Activated effector memory CD4-positive, alpha-beta T cell treated with Interleukin-2 at 50 U/mL for 16 hours (primary cell): ENCODE results near the gene RGS19.
"Not testable (repeated sequence)": the region's sequence is repeated elsewhere in the genome, so short reads cannot be mapped to it uniquely, and the experiment has no call there.

Experiments
- DNase-seq: peaks from one replicate; pipeline ENCODE4 v3.0.0-alpha.2; 2020

Gene RGS19, protein sequence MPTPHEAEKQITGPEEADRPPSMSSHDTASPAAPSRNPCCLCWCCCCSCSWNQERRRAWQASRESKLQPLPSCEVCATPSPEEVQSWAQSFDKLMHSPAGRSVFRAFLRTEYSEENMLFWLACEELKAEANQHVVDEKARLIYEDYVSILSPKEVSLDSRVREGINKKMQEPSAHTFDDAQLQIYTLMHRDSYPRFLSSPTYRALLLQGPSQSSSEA

DNA sequence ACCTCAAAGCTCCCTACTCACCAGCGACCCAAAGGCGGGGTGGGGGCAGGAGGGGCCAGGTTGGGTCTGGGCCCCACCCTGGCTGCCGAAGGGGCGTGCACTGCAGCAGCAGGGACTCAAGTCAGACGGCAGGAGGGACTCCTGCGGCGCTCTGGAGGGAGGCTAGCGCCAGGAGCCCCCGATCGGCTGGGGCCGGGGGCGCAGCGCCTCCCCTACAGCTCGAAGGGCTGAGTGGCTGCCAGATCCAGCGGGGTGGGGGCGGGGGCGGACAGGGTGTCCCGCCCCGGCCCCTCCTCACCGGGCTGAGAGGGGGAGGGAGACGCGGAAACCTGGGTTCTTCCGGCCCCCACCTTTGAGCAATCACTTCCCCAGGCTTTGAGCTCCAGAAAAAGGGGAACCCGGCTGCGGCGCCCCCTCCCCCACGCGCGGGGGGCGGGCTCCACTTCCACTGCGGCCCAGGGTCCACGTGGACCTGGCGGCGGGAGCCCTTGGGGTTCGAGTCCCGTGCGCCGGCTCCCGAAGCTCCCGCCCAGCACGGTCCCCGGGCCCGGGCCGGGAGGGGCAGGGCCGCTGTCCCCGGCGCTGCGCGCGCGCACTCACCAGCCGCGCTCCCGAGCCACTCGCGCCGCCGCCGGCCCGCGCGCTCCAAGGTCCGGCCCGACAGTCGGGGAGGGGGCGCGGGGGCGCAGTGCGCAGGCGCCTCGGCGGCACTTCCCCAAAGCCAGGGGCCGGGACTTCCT lies at the start of gene RGS19:
Gene RGS19, minus strand, starts transcription at position 246 of the 740 bp plus-strand sequence. CDS start 2,632 bp downstream, outside the sequence.
- DNase-seq, result peak; percentile 66

DNA sequence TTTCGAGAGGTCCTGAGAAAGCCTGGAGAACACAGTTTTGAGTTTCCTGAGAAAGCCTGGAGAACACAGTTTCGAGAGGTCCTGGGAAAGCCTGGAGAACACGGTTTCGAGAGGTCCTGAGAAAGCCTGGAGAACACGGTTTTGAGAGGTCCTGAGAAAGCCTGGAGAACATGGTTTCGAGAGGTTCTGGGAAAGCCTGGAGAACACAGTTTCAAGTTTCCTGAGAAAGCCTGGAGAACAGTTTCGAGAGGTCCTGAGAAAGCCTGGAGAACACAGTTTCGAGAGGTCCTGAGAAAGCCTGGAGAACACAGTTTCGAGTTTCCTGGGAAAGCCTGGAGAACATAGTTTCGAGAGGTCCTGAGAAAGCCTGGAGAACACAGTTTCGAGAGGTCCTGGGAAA lies 44.2 kb upstream of the RGS19 start:
- not testable (repeated sequence) for DNase-seq

DNA sequence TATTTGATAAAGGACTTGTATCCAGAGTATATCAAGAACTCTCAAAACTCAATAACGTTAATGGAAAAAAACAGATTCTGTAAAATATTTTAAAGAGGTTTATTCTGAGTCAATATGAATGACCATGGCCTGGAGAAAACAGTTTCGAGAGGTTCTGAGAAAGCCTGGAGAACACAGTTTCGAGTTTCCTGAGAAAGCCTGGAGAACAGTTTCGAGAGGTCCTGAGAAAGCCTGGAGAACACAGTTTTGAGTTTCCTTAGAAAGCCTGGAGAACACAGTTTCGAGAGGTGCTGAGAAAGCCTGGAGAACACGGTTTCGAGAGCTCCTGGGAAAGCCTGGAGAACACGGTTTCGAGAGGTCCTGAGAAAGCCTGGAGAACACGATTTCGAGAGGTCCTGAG lies 43.6 kb upstream of the RGS19 start:
- DNase-seq, result not testable (repeated sequence)

DNA sequence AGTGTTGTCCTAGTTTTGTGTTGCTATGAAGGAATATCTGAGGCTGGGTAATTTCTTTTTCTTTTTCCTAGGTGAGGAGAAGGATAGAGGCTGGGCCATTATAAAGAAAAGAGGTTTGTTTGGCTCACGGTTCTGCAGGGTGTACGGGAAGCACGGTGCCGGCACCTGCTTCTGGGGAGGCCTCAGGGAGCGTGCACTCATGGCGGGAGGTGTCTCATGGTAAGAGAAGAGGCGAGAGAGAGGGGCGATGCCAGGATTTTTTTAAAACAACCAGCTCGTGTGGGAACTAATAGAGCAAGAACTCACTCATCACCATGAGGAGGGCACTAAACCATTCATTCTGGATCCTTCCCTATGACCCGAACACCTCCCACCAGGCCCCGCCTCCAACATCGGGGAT lies 42.3 kb upstream of the RGS19 start:
- no peak for DNase-seq

DNA sequence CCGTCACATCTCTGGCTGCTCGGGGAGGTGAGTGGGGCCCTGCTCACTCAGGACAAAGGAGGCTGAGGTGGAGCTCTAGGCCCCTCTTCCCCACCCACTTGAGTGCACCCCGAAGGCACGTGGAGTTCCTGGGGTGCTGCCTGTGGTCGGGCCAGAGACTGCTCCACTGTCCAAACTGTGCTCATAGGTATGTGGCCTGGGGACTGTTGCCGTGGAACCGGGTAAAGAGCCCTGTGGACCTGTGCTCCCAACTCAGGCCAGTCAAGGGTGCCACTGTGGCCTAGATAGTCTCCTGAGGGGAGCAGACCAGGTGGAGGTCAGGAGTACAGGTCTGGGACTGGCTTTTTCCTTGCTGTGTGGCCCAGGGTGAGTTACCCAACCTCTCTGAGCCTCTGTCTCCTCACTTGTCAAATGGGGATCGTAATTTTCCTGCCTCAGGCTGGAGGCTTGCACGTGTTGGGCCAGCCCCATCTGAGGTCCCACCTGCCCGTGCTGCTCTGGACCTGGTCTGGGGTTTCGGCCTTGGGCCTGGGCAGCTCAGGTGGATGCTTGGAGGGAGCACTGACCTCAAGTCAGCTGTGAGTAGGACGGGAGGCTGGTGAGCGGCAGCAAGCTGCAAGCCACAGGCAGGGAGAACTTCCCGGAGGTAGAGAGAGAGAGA lies 40.5 kb upstream of the RGS19 start:
- no peak for DNase-seq

DNA sequence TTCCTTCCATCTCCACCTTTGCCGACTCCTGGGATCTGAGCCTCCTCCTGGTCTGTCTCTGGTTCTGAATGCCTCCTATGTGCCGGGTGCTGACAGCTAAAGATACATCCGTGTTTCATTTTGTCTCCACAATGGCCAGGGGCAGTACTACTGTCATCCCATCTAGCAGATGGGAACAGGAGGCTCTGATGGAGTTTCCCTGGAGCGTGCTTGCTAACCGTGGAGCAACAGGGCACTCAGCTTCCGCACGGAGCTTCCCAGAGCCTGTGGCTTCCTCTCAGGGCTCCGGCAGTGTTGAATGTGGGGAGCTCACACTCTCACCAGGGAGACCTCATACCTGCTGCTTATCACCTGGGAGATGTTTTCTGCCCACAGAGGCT lies 40.0 kb upstream of the RGS19 start:
- no peak for DNase-seq

DNA sequence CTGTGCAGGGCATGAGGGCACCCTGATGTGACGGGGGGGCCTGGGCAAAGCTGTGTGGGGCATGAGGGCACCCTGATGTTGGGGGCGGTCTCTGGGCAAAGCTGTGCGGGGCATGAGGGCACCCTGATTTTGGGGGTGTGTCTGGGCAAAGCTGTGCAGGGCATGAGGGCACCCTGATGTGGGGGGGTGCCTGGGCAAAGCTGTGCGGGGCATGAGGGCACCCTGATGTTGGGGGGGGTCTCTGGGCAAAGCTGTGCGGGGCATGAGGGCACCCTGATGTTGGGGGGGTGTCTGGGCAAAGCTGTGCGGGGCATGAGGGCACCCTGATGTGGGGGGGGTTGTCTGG lies 38.1 kb upstream of the RGS19 start:
- not testable (repeated sequence) for DNase-seq

DNA sequence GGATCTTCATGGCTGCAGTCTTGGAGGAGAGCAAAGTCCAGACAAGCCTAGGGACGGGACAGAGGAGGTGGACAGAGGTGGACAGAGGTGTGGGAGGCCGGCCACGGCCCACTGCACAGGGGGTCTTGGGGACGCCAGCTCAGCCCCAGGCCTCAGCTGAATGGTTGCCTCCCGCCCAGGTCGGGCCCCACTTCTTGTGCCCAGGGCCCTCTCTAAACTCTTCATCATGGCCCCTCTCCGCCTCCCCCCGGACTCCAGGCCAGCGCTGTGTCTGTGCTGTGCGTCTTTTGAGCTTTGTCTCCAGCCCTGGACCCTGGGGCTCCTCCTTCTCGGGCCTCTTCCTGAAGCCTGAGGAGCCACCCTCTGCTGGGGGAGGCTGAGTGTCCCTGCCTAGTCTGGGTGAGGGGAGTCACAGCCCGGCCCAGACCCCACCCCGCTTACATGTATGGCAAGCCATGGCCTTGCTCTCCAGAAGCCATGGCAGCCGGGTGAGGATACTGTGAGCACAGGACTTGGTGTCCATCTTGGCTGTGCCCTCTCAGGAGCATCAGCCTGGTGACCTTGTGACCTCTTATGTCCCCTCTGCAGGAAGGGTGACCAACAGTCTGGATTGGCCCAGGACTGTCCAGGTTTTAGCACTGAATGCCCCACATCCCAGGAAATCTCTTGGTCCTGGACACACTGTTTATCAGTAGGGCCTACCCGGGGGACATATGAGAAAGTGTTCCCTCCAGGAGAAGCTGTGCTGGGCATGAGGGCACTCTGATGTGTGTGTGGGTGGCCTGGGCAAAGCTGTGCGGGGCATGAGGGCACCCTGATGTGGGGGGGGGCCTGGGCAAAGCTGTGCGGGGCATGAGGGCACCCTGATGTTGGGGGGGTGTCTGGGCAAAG lies 37.5 kb upstream of the RGS19 start:
- no peak for DNase-seq

DNA sequence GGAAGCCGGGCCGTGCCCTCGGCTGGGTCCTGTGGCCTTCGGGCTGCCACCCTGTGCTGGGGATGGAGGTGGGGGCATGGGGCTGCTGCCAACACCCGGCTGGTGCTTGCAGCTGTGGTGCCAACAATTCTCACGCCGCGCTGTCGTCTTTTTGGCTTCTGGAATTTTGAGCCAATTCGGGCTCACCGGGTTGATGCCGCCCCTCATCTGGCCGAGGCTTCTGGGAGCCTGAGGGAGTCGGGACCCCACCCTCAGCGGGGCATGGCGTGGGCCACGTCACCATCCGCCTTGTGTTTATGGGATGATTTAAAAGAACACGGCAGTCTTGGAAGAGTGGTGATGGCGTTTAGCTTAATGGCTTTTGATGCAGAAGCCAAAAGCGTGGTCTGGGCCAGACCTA lies 36.7 kb upstream of the RGS19 start:
- DNase-seq, result no peak

DNA sequence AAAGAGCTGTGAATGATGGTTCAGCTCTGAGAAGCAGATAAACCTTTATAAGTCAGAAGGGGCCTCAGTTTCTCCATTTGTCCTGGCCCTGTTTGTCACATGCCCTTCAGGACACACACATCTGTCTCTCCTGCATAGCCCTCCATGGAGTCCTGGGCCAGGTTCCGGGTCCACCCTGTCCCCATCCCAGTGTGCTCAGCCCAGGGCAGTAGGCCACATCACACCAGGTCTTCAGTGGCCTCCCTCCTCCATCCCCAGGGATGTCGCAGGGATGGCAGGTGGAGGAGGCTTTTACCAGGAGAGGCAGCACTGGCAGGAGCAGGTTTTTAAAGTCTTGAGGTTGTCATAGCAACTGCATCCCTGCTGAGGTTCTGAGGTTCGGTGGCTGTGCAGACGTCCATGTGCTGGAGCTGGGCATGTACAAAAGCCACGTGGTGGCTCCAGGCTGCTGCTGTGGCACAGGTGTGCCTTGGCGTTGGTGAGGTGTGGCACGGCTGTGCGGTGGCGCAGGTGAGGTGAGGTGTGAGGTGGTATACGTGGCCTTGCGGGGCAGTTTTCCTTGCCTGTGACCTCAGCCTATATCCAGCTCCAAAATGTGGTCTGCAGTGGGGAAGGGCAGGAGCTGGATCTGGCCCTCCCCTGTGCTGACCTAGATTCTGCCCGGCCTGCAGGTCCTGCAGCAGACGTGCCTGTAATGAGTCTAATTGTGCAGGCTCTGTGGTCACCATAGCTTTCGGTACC lies 36.0 kb upstream of the RGS19 start:
- no peak for DNase-seq

DNA sequence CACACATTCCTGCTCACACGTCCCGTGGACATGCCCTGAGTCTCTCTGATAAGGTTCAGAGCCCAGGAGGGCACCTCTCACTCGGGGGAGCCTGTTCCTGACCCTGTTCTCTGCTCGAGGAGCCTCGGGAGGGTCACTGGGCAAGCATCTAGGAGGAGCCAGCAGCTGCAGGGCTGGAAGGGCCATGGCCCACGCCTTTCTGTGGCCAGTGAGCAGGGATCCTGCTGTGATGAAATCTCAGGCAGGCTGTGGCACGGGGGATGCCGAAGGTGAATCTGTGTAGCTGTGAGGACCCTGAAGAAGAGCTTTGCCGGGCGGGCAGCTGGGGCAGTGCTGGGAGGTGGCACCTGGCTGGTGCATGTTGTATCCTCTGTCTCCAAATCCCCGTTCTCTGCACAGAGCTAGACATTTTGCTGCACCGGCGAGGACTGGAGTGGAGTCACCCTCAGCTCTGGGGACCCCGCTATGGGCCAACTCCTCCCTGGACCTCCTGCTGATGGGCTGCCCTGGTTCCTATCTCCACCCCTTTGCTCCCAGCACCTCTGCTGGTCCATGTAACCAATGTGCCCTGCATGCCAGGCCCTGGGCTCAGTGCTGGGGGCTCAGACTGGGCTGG lies 35.1 kb upstream of the RGS19 start:
- DNase-seq, result no peak

DNA sequence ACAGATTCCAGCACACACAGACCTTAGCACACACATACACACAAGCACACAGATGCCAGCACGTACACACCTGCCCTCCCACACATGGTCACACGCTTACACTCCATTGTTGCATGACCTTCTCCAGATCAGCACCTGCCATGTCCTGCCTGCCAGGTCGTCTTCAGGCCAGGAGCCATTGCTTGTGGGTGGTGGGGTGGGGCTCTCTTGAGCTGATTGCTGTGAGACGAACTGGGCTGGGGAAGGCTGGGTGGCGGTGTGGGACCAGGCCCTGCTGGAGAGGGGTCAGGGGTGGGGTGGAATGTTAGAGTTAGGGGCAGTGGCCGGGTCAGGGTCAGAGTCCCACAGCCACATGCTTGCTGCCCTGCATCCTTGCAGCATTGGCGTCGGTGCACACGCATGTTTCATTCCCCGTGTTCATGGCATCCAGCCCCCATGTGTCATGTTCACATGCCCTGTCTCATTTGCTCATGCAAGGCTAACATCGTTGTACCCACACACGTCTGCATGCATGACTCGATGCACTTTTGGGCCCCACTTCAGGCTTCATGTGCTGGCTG lies 34.6 kb upstream of the RGS19 start:
- DNase-seq, result no peak

DNA sequence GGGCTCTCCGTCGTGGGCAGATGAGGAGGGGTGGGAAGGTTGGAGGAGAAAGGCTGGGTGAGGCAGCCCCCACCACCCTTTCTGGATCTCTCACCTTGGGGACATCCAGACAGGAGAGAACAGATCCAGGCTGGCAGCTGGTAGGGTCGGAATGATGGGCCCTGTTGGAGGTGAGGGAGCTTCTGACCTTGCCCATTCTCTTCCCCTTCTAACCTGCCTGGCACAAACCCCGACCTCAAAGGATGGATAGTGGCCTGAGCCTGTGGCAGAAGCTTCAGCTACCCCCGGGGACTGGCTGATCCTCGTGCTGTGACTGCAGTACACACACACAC lies 34.1 kb upstream of the RGS19 start:
- DNase-seq, result no peak

DNA sequence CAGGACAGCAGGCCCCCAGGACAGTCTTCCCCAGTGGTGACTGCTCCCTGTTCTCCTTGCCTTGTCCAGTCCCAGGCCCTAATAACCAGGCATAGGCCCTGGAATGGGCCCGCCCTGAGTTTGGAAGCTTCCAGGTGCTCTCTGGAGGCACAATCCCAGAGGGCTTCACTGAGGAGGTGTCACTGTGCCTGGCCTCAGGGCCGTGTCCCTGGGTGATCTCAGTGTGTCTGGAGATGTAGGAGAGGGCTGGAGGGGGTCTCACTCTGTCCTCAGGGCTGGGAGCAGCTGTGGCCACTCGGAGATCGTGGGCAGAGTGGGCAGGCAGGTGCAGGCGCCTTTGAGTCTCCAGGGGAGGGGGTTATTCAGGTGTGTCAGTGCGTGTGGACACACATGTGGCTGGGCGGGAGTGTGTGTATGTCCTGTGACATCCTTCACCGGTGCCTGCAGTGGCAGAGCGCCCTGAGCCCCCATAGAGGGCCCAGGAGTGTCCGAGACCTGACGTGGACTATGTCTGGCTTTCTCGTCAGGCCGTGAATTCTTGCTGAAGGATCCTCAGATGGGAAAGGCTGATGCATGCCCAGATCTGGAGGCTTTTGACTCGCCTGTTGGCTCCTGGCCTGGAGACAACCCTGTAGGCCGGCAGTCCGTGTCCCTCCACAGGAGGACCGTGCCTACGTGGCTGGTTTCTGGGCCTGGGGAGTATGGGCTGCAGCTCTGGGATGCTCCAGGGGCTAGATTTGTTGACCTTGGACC lies 33.5 kb upstream of the RGS19 start:
- no peak for DNase-seq

DNA sequence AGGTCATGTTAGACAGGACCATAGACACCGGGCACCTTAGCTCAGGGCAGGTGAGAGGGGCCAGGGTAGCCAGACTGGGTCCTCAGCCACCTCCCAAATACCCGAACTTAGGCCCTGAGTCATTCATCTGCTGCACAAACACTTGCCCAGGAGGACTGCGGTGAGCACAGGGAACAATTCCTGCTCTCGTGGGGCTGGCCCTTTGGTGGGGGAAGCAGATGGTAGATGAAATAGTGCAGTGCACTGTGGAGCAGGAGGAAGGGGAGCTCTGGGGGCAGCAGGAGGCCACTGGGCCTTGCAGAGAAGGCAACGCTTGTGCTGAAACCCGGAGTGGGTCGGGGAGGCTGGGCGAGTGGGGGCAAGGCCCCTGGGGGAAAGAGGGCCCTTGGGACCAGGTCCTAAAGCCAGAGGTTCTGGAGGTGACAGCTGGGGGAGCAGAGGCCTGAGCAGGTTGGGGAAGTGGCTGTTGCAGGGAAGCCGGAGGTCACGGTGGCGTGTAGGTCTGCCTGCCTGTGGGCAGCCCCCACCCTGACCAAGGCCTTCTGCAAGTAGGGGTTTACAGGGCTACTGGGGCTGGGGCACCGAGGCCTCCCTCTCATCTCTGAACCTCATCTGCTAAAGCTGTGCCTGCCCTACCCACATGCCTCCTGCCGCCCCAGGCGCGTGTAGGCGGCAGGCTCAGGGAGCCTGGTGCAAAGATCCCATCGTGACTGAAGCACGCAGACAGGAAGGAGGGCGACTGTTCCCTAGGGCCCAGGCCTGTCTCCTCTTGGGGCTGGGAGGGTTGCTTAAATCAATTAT lies 32.7 kb upstream of the RGS19 start:
- DNase-seq, result no peak

DNA sequence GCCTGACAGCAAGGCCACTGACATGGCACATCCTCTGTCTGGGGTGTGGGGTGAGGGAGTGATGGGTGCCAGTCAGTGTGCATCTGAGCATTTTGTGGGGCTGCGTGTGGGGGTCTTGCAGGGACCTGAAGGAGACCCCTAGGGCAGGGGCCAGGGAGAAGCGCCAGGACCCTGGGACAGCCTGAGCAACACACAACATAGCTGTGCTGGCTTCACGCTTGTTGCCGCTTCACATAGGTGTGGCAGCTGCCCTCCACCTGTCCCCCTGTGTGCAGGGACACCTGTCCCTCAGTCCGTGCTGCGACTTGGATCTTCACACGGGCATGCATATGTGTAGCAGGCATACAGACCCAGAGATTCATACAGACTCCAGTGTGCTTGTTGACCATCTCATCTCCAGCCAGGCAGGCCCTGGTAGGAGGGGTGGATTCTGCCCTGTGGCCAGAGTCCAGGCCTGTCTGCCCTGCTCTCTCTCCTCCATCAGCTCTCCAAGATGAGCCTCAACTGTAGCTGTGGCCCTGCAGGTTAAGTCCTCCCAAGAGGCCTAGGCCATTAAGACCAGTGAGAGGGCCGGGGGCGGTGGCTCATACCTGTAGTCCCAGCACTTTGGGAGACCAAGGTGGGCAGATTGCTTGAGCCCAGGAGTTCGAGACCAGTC lies 31.2 kb upstream of the RGS19 start:
- no peak for DNase-seq

DNA sequence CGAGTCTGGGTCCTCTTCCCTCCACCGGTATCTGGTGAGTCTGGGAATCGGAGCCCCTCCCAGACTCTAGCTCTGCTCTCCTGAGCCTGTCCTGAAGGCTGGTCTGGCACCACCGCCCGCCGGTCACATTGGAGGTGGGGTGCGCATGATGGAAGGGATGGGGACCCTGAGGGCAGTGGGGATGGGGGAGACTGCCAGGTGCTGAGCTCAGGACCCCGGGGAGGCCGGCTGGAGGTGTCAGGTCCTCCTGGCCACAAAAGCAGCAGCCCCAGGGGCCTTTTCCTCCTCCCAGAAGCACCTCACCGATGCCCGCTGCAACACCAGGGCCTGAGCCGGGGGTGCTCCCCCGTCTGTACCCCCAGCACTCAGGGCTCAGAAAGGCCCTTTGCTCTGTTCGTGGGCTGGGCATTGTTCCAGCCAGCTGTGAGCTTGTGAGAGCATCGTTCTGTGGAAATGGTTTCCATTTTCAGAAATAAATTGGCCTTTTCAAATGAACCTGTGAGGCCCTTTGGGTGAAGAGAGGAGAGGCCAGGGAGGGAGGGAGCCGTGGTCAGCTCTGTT lies 30.6 kb upstream of the RGS19 start:
- DNase-seq, result no peak

DNA sequence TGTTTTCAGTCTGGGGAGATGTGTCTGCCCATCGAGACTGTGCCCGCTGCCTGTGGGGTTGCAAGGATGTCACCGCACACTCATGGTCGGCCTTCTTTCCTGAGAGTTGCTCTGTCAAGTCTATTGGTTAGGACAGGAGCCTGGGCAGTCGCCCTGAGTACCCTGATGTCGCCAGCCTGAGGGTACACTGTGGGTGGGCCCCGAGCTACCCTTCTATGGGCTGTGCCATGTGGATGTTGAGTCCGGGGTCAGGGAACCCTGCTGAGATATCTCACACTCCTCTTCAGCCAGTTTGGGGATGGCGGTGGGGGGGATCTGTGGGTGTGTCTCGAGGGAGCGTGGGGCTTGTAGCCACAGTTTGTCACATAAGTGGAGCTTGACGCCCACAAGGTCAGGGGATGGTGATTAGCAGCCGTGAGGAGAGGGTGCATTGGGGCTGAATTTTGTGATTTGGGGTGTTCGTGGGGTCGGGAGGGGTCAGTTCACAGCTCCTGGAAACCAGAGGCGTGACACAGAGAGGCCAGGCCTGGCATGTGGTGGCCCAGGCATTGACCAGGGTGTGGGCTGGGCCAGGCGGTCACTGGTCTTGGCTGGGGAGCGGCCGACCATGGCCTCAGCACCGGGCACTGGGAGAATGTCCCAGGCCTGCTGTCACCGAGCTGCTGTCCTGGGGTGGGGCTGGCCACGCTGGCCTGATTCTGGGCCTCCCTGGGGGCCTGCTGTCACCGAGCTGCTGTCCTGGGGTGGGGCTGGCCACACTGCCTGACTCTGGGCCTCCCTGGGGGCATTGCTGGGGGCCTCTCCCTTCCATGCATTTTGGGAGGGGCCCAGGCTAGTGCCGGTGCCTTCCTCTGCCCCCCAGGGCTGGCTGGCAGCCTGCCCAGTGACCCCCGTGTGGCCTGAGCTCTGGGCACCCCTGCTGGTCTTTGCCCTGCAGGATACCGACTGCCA lies 29.7 kb upstream of the RGS19 start:
- DNase-seq, result no peak
